Measurements from ENCODE around the gene PLK2.

Gene PLK2
- 1.9 to 117 (median 4.1) reads per million in 9 experiments for total RNA-seq

DNA sequence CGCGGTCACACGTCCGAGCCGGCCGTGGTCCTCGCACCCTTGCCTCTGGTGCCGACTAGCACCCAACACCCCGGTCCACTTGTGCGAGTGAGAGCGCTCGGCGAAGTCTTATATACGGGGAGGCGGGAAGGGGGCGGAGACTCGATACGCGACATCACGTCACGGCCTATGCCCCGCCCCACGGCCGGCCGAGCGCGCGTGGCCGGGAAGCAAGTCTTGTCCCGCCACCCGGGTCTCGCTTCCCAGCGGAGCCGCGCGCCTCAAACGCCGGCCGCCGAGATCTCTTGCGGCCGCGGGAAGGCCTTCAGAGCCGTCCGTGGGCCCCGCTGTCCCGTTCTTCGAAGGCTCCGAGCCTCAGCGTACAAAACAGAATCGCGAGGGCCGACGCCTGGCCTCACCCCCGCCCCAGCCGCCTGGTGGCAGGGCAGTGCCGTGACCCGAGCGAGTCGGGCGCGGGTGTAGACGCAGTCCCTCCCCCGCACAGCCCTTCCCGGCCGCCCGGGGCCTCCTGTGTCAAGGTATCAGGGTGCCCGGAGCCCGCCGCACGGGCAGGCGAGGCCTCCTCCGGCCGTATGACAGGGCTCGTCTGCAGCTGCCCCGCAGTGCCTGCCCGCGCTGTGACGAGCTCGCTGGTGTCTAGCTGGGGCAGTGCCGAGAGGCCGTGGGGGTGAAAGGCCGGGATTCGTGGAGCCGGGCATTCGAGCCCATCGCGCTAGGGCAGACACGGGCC lies at the start of gene PLK2:
Gene PLK2 (minus strand): TSS at position 85 of the 730 bp plus-strand sequence. CDS start 127 bp downstream, outside the sequence.
- Mint-ChIP-seq H3K27me3 (peaks cover 13 to 21% of the 10 kb centered on the region in 2 donors), H3K36me3 (ENCODE audit: insufficient read depth) (peaks cover 14% of the 10 kb centered on the region), H3K9me3 (no peaks in the 10 kb centered on the region), H3K4me3 (peak within 1 kb of the TSS; percentile 80), H3K27ac (peak within 1 kb of the TSS; percentile 58 to 73), H3K4me1 (ENCODE audit: low read depth in 2 of 2) (peaks cover 6 to 7% of the 10 kb centered on the region in 2 donors)
- DNase-seq (peak; percentile 80 to 89 (median 87)), ATAC-seq (replicated peaks) (peak; percentile 78)

DNA sequence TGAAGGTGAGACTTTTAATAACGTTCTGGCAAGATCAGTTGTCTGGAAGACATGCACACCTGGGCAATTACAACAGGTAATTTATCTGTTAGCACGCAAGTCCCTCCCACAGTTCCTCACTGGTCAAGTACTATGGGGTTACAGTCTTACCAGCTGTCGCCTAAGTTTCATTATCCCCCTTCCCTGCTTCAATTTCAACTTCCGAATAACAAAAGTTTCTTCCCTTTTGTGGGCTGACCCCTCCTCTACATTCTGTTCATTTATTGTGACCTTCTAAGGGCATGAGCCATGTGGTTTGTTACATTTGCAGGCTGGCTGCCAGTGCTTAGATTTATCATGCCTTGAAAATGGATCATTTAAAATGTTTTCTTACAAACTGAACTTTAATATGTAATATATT lies 47.8 kb upstream of the PLK2 start:
- peaks cover 7 to 19% of the 10 kb centered on the region in 2 donors for H3K27me3 Mint-ChIP-seq
- no peaks in the 10 kb centered on the region for H3K4me1 Mint-ChIP-seq (ENCODE audit: low read depth in 2 of 2)
- no peaks in the 10 kb centered on the region for H3K36me3 Mint-ChIP-seq (ENCODE audit: insufficient read depth)
- no peak overlapping the region for H3K27ac Mint-ChIP-seq
- ATAC-seq (replicated peaks) = no peak
- H3K9me3 Mint-ChIP-seq = no peaks in the 10 kb centered on the region
- no peak for DNase-seq
- H3K4me3 Mint-ChIP-seq = no peak overlapping the region

DNA sequence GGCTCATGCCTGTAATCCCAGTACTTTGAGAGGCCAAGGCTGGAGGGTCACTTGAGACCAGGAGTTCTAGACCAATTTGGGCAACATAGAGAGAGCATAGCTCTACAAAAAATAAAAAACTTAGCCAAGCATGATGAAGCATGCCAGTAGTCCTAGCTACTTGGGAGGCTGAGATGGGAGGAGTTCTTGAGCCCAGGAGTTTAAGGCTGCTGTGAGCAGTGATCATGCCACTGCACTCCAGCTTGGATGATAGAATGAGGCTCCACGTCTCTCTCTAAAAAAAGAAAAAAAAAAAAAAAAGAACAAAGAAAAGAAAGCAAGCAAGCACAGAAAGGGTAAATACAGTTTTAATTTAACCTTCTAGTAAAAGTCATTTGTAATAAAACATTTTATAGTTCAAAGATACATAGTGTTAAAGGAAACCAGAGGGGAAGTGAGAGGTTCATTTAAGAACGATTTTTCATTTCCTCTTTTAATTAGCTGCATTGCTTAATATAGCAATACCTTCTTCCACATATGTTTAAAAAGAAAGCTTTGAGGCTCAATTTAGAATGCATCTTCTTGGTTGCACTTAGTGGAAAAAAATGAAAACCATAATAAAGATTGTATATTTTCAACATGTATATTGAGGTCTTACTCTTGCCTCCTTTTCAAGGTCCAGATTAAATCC lies 46.2 kb upstream of the PLK2 start:
- H3K27ac Mint-ChIP-seq = no peak overlapping the region
- H3K27me3 Mint-ChIP-seq = peaks cover 12 to 26% of the 10 kb centered on the region in 2 donors
- ATAC-seq (replicated peaks) (no peak), DNase-seq (no peak)
- no peaks in the 10 kb centered on the region for H3K4me1 Mint-ChIP-seq (ENCODE audit: low read depth in 2 of 2)
- no peaks in the 10 kb centered on the region for H3K36me3 Mint-ChIP-seq (ENCODE audit: insufficient read depth)
- H3K9me3 Mint-ChIP-seq = peaks cover 0 to 2% of the 10 kb centered on the region in 2 donors
- no peak overlapping the region for H3K4me3 Mint-ChIP-seq

GRCh38 chr5:58505502-58505901 lies 45.6 kb upstream of the PLK2 start:
- peaks cover 0 to 2% of the 10 kb centered on the region in 2 donors for H3K9me3 Mint-ChIP-seq
- DNase-seq (no peak), ATAC-seq (replicated peaks) (no peak)
- H3K4me1 Mint-ChIP-seq (ENCODE audit: low read depth in 2 of 2) = no peaks in the 10 kb centered on the region
- peaks cover 12 to 26% of the 10 kb centered on the region in 2 donors for H3K27me3 Mint-ChIP-seq
- no peaks in the 10 kb centered on the region for H3K36me3 Mint-ChIP-seq (ENCODE audit: insufficient read depth)
- H3K27ac Mint-ChIP-seq = no peak overlapping the region
- H3K4me3 Mint-ChIP-seq = no peak overlapping the region

DNA sequence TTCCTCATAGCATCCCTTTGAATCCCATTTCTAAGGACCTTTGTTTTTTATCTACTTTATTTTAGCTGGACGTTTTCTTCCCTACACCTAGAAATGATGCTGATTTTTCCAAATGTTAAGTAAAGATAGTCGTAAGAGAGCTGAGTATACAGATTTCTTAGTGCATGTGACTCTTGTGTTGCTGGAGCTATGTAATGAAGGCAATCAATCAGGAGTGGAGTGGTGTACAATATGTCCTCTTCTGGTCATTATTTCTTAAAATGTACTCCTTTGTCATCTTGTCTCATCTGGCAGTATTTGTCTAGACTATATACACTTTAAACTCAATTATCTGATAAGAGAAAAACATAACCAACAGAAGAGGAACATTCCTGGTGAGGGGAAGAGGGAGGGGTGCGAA lies 44.9 kb upstream of the PLK2 start:
- H3K4me3 Mint-ChIP-seq = no peak overlapping the region
- peaks cover 0 to 2% of the 10 kb centered on the region in 2 donors for H3K9me3 Mint-ChIP-seq
- H3K27me3 Mint-ChIP-seq = peaks cover 12 to 25% of the 10 kb centered on the region in 2 donors
- no peak overlapping the region for H3K27ac Mint-ChIP-seq
- H3K36me3 Mint-ChIP-seq (ENCODE audit: insufficient read depth) = no peaks in the 10 kb centered on the region
- DNase-seq (no peak), ATAC-seq (replicated peaks) (no peak)
- no peaks in the 10 kb centered on the region for H3K4me1 Mint-ChIP-seq (ENCODE audit: low read depth in 2 of 2)

GRCh38 chr5:58503390-58504046 lies 43.6 kb upstream of the PLK2 start:
- no peaks in the 10 kb centered on the region for H3K36me3 Mint-ChIP-seq (ENCODE audit: insufficient read depth)
- peaks cover 8 to 12% of the 10 kb centered on the region in 2 donors for H3K27me3 Mint-ChIP-seq
- DNase-seq (no peak), ATAC-seq (replicated peaks) (no peak)
- H3K4me1 Mint-ChIP-seq (ENCODE audit: low read depth in 2 of 2) = no peaks in the 10 kb centered on the region
- no peak overlapping the region for H3K27ac Mint-ChIP-seq
- H3K9me3 Mint-ChIP-seq = peaks cover 0 to 2% of the 10 kb centered on the region in 2 donors
- no peak overlapping the region for H3K4me3 Mint-ChIP-seq

DNA sequence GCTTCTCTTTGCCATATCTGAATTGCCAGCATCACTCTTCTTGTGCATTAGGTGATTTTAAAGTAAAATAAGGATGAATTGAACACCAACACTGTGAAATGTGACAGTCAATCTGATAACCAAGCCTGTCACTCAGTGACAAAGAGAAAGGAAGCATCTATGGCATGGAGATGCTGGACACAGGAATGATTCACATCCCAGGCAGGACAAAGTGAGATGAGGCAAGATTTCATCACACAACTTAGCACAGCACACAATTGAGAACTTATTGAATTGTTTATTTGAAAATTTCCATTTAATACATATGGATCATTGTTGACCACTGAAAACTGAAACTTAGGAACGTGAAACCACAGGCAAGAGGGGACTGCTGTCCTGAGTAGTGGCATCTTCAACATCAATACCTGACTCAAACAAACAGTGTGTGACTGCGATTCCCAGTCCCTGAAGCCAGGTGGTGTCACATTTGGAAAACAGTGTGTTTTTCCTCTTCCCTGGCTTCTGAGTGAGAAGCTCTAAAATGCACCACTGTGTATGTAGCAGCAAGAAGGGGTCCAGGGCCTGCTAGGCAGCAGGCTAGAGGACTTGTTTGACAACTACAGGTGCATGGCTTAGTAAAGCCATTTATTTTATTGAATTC lies 42.0 kb upstream of the PLK2 start:
- Mint-ChIP-seq H3K9me3 (peaks cover 0 to 2% of the 10 kb centered on the region in 2 donors), H3K4me1 (ENCODE audit: low read depth in 2 of 2) (no peaks in the 10 kb centered on the region), H3K4me3 (no peak overlapping the region), H3K27me3 (peaks cover 12 to 13% of the 10 kb centered on the region in 2 donors), H3K27ac (no peak overlapping the region), H3K36me3 (ENCODE audit: insufficient read depth) (no peaks in the 10 kb centered on the region)
- no peak for ATAC-seq (replicated peaks)
- no peak for DNase-seq

DNA sequence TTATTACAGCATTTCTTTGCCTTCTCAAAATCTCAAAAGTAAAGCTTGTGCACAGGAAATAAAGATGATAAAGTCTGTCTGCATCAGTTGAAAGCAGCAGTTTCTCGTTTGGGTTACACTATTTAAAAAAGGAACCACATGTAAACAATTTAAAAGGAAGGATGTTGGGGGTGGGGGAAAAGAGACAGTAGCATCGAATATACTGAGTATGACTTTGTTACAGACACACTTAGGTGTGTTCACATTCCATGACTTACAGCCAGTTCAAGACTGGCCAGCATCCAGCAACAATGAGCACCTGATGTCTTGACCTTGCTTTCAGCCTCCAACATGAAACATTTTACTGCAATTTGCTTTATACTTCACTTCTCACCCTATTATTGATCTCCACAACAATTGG lies 40.1 kb upstream of the PLK2 start:
- no peak overlapping the region for H3K27ac Mint-ChIP-seq
- peaks cover 12 to 13% of the 10 kb centered on the region in 2 donors for H3K27me3 Mint-ChIP-seq
- peaks cover 0 to 2% of the 10 kb centered on the region in 2 donors for H3K9me3 Mint-ChIP-seq
- ATAC-seq (replicated peaks) (no peak), DNase-seq (no peak)
- no peak overlapping the region for H3K4me3 Mint-ChIP-seq
- H3K4me1 Mint-ChIP-seq (ENCODE audit: low read depth in 2 of 2) = no peaks in the 10 kb centered on the region
- H3K36me3 Mint-ChIP-seq (ENCODE audit: insufficient read depth) = no peaks in the 10 kb centered on the region

DNA sequence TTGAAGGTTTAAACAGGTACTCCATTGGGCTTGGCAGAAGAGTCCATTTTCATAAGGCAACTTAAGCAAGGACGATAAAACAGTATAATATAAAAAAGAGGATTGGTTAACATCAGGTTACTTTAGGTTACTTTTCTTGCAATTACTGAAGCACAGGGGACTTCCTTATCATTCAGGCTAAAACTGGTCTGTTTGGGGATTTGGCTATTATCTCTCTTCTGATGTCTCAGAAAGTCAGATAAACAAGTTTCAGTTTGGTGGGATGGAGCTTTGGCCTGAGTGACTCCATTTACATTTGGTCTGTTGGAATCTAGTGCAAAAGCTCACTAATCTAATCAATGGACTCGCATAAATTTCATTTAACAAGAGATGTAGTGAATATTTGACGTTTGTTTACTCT lies 39.3 kb upstream of the PLK2 start:
- DNase-seq (no peak), ATAC-seq (replicated peaks) (no peak)
- Mint-ChIP-seq H3K27me3 (peaks cover 12 to 13% of the 10 kb centered on the region in 2 donors), H3K4me3 (no peak overlapping the region), H3K36me3 (ENCODE audit: insufficient read depth) (no peaks in the 10 kb centered on the region), H3K9me3 (peaks cover 0 to 2% of the 10 kb centered on the region in 2 donors), H3K4me1 (ENCODE audit: low read depth in 2 of 2) (no peaks in the 10 kb centered on the region), H3K27ac (no peak overlapping the region)

- Mint-ChIP-seq H3K9me3 (peaks cover 0 to 2% of the 10 kb centered on the region in 2 donors), H3K27me3 (peaks cover 12 to 13% of the 10 kb centered on the region in 2 donors), H3K4me1 (ENCODE audit: low read depth in 2 of 2) (no peaks in the 10 kb centered on the region), H3K36me3 (ENCODE audit: insufficient read depth) (no peaks in the 10 kb centered on the region), H3K4me3 (no peak overlapping the region), H3K27ac (no peak overlapping the region)
- no peak for ATAC-seq (replicated peaks)
- no peak for DNase-seq
Observed at GRCh38 chr5:58498340-58498942, 38.6 kb upstream of the PLK2 start.

DNA sequence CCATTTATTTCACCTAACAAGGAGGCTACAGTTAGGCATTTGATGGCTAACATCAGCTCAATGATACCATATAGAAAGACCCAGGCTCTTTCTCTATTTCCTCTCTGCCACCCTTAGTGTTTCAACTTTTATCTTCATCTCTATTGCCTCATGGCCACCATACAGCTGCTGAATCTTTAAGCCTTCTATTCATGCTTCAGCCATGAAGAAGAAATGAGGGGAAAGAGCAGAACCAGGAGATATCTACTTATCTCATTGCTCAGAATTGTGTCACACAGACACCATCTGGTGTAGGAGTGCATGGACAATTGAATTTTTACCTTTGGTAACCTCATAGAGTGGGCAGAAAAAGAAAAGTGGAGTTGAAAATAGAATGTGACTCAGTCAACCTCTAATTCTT lies 38.0 kb upstream of the PLK2 start:
- DNase-seq (no peak), ATAC-seq (replicated peaks) (no peak)
- Mint-ChIP-seq H3K4me3 (no peak overlapping the region), H3K36me3 (ENCODE audit: insufficient read depth) (no peaks in the 10 kb centered on the region), H3K27me3 (peaks cover 8 to 11% of the 10 kb centered on the region in 2 donors), H3K27ac (no peak overlapping the region), H3K4me1 (ENCODE audit: low read depth in 2 of 2) (no peaks in the 10 kb centered on the region), H3K9me3 (peaks cover 0 to 2% of the 10 kb centered on the region in 2 donors)

GRCh38 chr5:58497386-58497785 lies 37.5 kb upstream of the PLK2 start:
- no peaks in the 10 kb centered on the region for H3K9me3 Mint-ChIP-seq
- no peak overlapping the region for H3K27ac Mint-ChIP-seq
- no peak for ATAC-seq (replicated peaks)
- H3K36me3 Mint-ChIP-seq (ENCODE audit: insufficient read depth) = no peaks in the 10 kb centered on the region
- H3K4me1 Mint-ChIP-seq (ENCODE audit: low read depth in 2 of 2) = no peaks in the 10 kb centered on the region
- DNase-seq = no peak
- H3K4me3 Mint-ChIP-seq = no peak overlapping the region
- peaks cover 3 to 6% of the 10 kb centered on the region in 2 donors for H3K27me3 Mint-ChIP-seq

DNA sequence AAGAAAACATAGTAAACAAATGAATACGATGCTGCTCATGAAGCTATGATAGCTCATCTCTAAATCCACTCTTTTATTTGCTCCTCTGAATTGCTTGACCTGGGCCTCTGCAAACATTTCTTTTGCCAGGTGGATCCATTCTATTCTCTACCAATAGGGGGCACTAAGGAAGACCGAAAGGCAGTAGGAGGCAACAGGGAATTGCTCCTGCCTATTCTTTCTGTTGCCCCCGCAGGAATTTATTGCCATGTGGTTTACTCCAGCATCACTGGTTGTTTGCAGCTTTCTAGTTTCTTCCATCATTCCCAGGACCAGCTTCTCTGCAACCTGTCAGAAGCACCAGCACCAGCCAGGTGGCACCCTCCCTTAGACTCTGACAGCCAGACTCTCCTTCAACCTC lies 36.6 kb upstream of the PLK2 start:
- Mint-ChIP-seq H3K27me3 (peaks cover 0 to 5% of the 10 kb centered on the region in 2 donors), H3K4me1 (ENCODE audit: low read depth in 2 of 2) (no peaks in the 10 kb centered on the region), H3K36me3 (ENCODE audit: insufficient read depth) (no peaks in the 10 kb centered on the region), H3K27ac (no peak overlapping the region), H3K9me3 (no peaks in the 10 kb centered on the region), H3K4me3 (no peak overlapping the region)
- no peak for DNase-seq
- no peak for ATAC-seq (replicated peaks)
